Measurements from ENCODE around the gene MCM6.

MCM6 gene

DNA sequence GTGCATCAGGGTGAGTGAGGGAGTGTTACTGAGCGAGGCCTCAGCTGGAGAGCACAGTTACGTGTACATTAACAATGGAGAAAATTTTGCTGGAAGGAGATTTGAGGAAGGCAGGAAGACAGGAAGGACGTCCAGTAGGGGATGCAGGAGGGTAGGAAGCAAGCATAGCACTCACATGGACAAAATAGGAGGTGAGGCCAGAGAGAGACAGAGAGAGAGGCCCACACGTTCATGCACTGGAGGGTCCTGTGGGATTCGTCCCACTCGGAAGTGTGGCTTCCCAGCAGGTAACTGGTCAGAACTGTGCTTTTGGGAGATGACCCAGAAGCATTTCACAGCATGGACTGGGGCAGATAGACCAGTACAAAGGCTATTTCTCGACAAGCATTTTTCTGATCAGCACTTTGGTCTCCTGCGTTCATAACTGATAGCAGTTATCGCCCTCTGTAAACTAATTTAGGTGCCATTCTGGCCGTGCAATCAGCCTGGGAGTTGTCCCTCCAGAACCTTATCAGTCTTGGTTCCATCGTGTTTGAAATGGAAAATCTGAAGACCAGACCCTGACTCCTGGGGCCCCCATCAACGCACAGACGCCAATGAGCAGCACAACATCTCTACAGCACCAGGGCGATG is 44.9 kb downstream of the MCM6 start:
- Histone ChIP-seq H3K9me3 (no peaks in the 10 kb centered on the region), H3K27me3 (no peaks in the 10 kb centered on the region), H3K4me3 (no peak overlapping the region), H3K4me1 (no peaks in the 10 kb centered on the region), H3K36me3 (no peaks in the 10 kb centered on the region), H3K27ac (no peak overlapping the region)
- no peak for DNase-seq
- intact Hi-C loops (cut with DNase I; ENCODE audit: low total_unique reads) = no loop called here
- no peak for TF ChIP-seq CTCF (IDR thresholded peaks at IDR 0.05)

GRCh38 chr2:135829378-135830135 is 46.7 kb downstream of the MCM6 start:
- Histone ChIP-seq H3K4me3 (no peak overlapping the region), H3K4me1 (no peaks in the 10 kb centered on the region), H3K36me3 (no peaks in the 10 kb centered on the region), H3K27me3 (no peaks in the 10 kb centered on the region), H3K27ac (no peak overlapping the region), H3K9me3 (no peaks in the 10 kb centered on the region)
- DNase-seq = no peak
- no peak for TF ChIP-seq CTCF (IDR thresholded peaks at IDR 0.05)
- intact Hi-C loops (cut with DNase I; ENCODE audit: low total_unique reads) = no loop called here

DNA sequence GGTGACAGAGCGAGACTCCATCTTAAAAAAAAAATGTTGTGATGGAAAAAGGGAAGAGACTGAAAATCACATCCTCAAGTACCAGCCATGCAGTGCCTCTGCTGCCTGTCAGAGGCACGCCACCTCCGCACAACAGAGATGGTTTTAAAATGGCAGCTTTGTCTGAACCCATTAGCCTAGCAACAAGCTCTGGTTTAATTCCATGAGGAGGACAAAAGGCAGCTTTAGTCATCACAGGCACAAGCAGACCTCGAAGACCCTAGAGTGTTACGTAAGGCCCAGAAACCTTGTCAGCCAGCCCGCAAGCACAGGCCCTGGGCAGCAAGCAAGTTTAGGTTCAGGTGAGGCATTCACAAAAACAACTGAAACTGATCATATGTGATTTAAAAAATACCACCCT is 49.7 kb downstream of the MCM6 start:
- Histone ChIP-seq H3K4me3 (no peak overlapping the region), H3K4me1 (no peaks in the 10 kb centered on the region), H3K27me3 (no peaks in the 10 kb centered on the region), H3K9me3 (no peaks in the 10 kb centered on the region), H3K27ac (no peak overlapping the region), H3K36me3 (no peaks in the 10 kb centered on the region)
- DNase-seq = no peak
- TF ChIP-seq CTCF (IDR thresholded peaks at IDR 0.05) = no peak
- intact Hi-C loops (cut with DNase I; ENCODE audit: low total_unique reads) = no loop called here

- intact Hi-C loops (cut with DNase I; ENCODE audit: low total_unique reads) = no loop called here
- no peak for DNase-seq
- no peak overlapping the region for H3K27ac ChIP-seq
Observed at GRCh38 chr2:135825550-135826176, 50.6 kb downstream of the MCM6 start.

DNA sequence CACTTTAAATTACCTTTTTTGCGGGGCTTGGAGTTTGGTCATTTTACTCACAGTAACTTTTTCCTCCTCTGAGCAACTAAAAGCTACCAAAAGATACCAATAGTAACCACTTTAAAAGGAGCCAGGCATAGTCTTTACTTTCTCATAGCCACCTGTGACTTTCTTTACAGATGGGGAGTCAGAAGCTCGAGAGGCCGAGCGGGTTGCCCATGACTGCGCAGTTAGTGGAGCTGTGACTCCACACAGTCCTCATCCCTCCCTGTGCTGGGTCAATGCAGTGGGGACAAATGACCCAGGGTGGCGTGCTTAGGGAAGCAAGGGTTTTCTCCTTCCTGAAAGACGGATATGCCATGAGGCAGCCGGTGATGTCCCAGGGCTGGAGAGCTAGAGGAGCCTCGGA is 51.1 kb downstream of the MCM6 start:
- Histone ChIP-seq H3K27ac (no peak overlapping the region), H3K9me3 (no peaks in the 10 kb centered on the region), H3K36me3 (no peaks in the 10 kb centered on the region), H3K27me3 (no peaks in the 10 kb centered on the region), H3K4me1 (no peaks in the 10 kb centered on the region), H3K4me3 (no peak overlapping the region)
- no peak for TF ChIP-seq CTCF (IDR thresholded peaks at IDR 0.05)
- intact Hi-C loops (cut with DNase I; ENCODE audit: low total_unique reads) = no loop called here
- no peak for DNase-seq

More at GRCh38 chr2:135825550-135826176, 50.6 kb downstream of the MCM6 start:
- Histone ChIP-seq H3K9me3 (no peaks in the 10 kb centered on the region), H3K4me3 (no peak overlapping the region), H3K36me3 (no peaks in the 10 kb centered on the region), H3K27me3 (no peaks in the 10 kb centered on the region), H3K4me1 (no peaks in the 10 kb centered on the region)
- TF ChIP-seq CTCF (IDR thresholded peaks at IDR 0.05) = no peak

All from tibial artery (tissue), 4 donors.